Measurements from ENCODE around the gene IGSF11.

IGSF11 gene

DNA sequence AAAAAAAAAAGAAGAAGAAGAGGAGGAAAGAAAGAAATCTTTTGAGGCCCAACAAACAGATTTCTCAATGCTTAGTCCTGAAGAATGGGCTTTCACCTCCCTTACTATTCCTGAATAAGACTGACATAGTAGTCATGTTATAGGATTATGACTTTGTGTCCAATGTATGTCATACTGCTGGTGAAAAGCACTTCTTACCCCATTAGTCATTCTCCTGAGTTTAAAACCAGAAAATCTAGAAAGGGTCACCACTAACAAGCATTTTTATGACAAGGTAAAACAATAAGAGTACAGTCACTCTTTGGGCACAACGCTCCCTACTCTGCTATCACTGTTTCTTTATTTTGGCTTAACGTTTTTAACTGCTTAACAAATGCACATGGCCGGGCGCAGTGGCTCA lies 88.2 kb downstream of the IGSF11 start:
- DNase-seq = no peak

DNA sequence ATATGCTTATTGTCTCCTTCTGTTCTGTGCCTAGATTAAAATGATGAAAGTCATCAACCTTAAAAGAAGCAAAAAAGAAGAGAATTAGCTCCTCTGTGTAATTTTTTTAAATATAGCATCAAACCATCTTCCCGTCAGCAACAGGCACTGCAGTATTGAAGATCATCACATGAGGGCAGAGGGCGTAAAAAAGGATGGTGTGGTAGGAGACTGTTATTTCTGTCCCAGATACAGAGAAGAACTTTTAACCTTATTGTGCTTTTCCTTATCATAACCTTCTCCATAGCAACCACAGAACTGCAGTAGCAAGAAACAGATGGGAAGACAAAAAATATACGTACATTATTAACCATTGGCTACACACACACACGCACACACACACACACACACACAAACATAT lies 88.8 kb downstream of the IGSF11 start:
- no peak for DNase-seq

DNA sequence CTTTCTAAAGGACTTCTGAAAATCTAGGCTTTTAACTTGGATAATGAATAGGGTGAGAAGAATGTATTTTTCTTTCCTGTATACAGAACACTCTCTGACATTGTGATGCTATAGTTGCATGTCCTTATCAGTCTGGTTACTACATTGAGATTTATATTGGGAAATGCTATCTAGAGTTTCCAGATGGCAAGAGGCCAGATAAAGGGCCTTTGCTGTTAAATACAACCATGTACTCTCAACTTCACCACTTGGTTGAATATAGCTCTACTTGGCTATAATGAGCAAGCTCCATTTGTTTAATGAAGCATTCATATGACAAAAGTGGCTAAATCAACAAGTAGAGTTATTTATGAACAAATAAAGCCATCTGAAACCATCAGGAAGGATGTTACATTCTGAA lies 91.0 kb downstream of the IGSF11 start:
- DNase-seq = no peak

GRCh38 chr3:118942671-118943070 lies 92.0 kb downstream of the IGSF11 start:
- no peak for DNase-seq

- DNase-seq = no peak
Observed at GRCh38 chr3:118942195-118942594, 92.5 kb downstream of the IGSF11 start.

- no peak for DNase-seq
Observed at GRCh38 chr3:118941236-118941635, 93.4 kb downstream of the IGSF11 start.

- no peak for DNase-seq
Observed at GRCh38 chr3:118938183-118938961, 96.3 kb downstream of the IGSF11 start.

DNA sequence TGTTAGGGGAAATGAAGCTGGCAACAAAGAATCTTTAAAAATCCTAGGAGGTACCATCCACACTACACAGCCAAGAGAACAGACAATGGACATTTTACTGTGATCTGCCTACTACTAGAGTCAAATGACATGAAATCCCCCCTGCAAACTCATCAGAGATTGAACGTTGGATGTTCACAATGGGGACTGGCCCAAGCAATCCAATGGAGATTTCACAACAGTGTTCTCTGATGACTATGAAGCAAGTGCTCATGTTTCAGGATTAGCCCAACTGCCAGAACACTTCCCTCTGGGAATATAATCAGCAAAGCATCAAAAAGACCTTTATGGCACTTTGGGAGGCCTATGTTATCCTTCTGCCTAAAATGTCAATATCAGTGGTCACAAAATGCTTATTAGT lies 97.8 kb downstream of the IGSF11 start:
- no peak for DNase-seq

- no peak for DNase-seq
Observed at GRCh38 chr3:118932822-118933558, 101.7 kb downstream of the IGSF11 start.

DNA sequence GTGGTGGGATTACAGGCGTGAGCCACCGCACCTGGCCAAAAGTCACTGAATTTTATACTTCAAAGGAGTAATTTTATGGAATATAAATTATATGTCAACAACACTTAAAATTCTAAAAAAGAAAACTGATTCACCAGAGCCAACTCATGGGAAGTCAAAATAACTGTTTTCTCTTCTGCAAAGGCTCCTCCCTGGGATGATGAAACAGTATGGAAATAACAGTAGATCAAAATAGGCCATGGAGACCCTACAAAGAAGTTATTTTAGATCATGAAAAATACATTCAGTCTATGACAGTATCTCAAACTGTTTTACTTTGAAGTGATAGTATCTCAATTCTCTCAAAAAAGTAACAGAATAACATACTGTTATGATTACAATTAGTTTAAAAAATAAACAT lies 102.7 kb downstream of the IGSF11 start:
- no peak for DNase-seq

GRCh38 chr3:118927449-118927848 lies 107.2 kb downstream of the IGSF11 start:
- no peak for DNase-seq

DNA sequence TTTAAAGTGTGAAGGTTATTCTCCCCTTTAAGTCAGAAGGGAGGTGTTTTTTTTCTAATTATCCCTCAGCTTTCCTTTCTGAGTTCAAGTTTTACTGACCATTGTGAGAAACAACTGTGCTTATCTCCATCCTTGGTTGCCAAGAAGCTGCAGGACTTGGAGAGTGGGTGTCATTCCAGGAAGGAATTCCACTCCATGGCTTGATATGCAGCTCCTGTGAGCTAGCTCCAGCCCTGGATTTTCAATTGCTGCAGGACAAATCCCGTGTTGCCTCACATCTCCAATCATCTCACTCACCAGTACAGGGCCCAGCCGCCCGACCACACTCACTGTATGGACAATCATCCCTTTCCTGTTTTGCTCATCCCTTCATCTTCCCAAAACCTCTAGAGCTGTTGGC lies 122.5 kb downstream of the IGSF11 start:
- no peak for DNase-seq

DNA sequence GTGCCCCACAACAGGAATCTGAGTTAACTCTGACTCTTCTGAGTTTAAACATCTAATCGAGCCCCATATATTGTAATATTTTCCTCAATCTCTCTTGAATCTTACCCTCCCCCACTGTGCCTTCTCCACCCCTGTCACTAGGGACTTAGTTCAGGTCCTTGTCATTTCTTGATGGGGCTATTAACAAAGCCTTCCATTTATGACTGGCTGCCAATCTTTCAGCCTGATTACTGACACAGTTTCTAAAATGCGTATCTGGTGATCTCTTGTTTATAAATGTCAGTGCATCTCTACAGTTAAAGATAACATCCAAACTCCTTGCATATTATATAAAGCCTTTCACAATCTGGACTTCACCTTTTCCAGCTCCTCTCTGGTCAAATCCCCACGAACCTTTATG lies 124.3 kb downstream of the IGSF11 start:
- no peak for DNase-seq

DNA sequence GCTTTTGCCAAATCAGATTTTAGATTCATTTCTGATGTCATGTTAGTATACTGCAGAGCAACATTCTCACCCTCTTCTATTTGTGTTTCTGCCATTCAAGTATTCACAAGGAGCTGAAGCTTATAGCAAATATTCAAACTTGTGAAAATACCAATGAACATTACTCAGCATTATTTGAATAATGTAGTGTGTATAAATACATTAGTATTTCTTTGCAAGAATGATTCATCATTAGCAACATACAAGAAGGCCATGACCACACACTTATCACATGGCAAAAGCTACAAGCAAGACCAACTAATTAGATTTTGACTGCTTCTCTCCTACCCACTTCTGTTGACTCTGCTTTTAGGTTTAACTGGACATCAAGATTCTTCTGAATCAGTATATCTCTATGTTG lies 124.9 kb downstream of the IGSF11 start:
- no peak for DNase-seq

- DNase-seq = no peak
Observed at GRCh38 chr3:118907909-118908308, 126.7 kb downstream of the IGSF11 start.

GRCh38 chr3:118900737-118901525 lies 133.7 kb downstream of the IGSF11 start:
- no peak for DNase-seq

GRCh38 chr3:118890206-118890605 lies 144.4 kb downstream of the IGSF11 start:
- no peak for DNase-seq

DNA sequence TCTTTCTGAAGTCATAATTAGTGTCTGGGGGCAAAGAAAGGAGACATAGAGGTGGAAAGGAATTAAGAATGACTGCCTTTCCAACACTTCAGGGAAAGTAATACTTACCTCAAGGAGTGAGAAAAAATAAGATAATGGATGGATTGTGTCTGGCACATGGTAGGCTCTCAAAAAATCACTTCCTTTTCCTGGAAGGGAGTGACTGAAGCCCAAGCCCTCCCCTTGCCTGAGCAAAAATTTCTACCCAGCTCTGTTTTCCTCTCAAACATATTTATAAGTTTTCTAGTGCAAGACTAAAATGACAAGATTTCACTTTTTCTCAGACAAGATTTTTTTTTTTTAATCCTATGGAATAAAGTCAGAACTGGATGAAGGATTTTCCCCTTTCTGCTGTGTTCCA lies 145.0 kb downstream of the IGSF11 start:
- DNase-seq = no peak

GRCh38 chr3:118886708-118887107 lies 147.9 kb downstream of the IGSF11 start:
- no peak for DNase-seq

DNA sequence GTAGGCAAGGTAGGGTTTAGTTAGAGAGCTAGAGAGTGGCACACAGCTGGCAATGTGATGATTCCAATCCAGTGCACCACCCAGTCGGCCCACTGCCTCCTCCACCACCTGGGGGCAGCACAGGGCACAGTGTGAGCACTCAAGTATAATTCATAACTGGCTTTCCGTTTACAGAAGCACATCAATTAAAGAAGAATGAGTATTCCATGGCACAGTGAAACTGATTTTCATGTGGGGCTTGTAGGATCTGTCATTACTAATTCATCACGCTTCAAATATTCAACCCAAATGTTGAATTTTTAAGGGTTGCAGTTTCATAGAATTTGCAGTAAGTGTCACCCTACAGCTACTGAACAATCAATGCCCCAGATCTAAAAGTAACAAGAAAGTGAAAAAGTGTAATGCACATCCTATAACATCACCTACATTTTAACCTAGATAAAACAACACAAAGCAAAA lies 149.9 kb downstream of the IGSF11 start:
- DNase-seq = peak; percentile 31

DNA sequence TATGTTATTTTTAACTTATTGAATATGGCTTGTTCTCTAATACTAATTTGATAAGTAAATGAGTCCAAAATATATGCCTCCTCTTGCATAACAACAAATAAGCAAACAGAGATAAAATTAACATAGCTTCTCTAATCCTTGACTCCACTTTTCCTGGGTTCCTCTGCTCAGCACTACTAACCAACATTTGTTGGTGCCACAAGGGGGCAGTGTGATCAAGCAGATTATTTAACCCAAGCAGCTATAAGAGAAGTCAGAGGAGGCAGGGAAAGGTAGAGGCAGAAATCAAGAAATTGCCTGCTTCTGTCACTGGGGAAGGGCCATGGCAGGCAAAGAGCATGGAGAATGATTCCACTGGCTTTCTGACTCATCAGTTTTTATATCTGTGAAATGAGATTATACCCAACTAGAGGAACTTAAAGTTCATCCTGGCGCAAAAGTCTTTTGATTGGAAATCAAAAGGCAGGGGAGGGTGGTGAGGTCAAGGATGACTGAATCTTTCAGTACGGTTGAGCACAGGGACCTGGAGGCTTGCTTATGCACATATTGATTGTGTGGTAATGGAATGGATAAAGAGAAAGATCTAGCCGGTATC lies 152.2 kb downstream of the IGSF11 start:
- DNase-seq = peak; percentile 19

DNA sequence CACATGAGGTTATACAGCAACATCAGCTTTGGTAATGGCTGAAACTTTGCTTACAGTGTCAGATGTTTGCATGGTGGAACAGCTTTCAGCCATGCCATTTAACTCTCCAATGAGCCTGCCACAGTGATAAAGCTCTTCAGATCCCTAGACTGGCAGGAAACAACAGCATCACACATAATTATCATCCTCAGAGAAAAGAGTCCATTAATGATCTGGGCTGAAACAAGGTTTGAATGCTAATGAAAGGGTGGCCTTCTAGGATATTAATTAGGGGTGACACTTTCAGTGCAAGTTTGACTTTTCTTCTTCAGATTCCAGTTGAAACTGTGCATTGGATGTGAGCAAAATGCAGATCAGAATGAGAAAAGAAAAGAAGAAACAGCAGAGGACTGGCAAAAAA lies 166.6 kb downstream of the IGSF11 start:
- no peak for DNase-seq

GRCh38 chr3:118863731-118864322 lies 170.8 kb downstream of the IGSF11 start:
- no peak for DNase-seq

Data from HCEC 1CT (cell line).